ENCODE results near the gene GNAQ. TPM values are rescaled to one million over a fixed set of nuclear protein-coding genes. Genes with fewer than 3 reads are reported as not detected.

The GNAQ gene
- total and polyA plus RNA-seq, 2 experiments from 2014 or later: 21.1 to 43.1 TPM

DNA sequence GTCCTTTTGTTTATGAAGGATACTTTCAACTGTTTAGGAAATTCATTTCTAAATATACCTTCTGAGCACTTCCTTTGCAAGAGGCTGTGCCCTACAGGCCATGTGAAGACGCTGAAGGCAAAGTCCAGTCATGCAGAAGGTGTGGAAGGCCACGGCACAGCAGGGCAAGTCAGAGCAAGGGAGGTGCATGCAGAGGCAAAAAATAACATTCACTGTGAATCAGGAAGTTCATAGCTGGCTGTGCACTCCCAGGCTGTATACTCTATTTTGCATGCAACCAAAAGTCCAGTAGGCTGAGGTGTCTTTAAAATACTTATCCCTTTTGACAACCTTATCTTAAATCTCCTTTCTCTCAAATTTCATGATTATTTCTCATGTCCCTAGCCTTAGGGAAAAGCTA lies 50.3 kb downstream of the GNAQ start:
- no peaks in the 10 kb centered on the region for H3K27me3 ChIP-seq (ENCODE audit: insufficient read depth)
- H3K27me3 Mint-ChIP-seq (ENCODE audit: insufficient read depth, low read depth, poor library complexity): peaks cover 6% of the 10 kb centered on the region
- peak; percentile 14; the same call in 1 of the 3 replicates for ATAC-seq
- H3K27ac Mint-ChIP-seq: peak overlapping the region; percentile 8; the same call in 1 of the 2 replicates
- peaks cover 46% of the 10 kb centered on the region for H3K4me1 Mint-ChIP-seq
- 0 out of 2 replicates have a peak, but pooled peaks cover 3% of the 10 kb centered on the region for H3F3A ChIP-seq (replicated peaks; ENCODE audit: low read depth)
- H3K4me3 Mint-ChIP-seq: no peak overlapping the region
- no peaks in the 10 kb centered on the region for H3K9me3 Mint-ChIP-seq
- DNase-seq (ENCODE audit: low spot score): no peak
- H3K4me1 ChIP-seq (ENCODE audit: insufficient read depth): peaks cover 19% of the 10 kb centered on the region
- H3K4me3 ChIP-seq: no peak overlapping the region
- H3K36me3 ChIP-seq (ENCODE audit: insufficient read depth): no peaks in the 10 kb centered on the region
- H2AFZ ChIP-seq: no peak overlapping the region
- peaks cover 7% of the 10 kb centered on the region for H4K20me1 ChIP-seq (replicated peaks; ENCODE audit: insufficient read depth)
- TF ChIP-seq ZNF114 (CRISPR knock-in tag; IDR thresholded peaks at IDR 0.05) (no peak), ZNF331 (CRISPR knock-in tag; IDR thresholded peaks at IDR 0.05; ENCODE audit: low read depth) (no peak), REST (IDR thresholded peaks at IDR 0.05; ENCODE audit: unreplicated experiment) (no peak), STAT1 (IDR thresholded peaks at IDR 0.05; ENCODE audit: unreplicated experiment) (no peak), EZH2 (IDR thresholded peaks at IDR 0.05; ENCODE audit: low read depth, unreplicated experiment) (no peak), CREB1 (CRISPR knock-in tag; IDR thresholded peaks at IDR 0.05; ENCODE audit: low read depth) (no peak), EZH2phosphoT487 (IDR thresholded peaks at IDR 0.05; ENCODE audit: unreplicated experiment) (no peak), POLR2AphosphoS5 (IDR thresholded peaks at IDR 0.05; ENCODE audit: low read depth) (no peak), NANOG (IDR thresholded peaks at IDR 0.05; ENCODE audit: borderline replicate concordance) (no peak), JUNB (IDR thresholded peaks at IDR 0.05; ENCODE audit: unreplicated experiment) (no peak)
- TF ChIP-seq, protein P1, sequence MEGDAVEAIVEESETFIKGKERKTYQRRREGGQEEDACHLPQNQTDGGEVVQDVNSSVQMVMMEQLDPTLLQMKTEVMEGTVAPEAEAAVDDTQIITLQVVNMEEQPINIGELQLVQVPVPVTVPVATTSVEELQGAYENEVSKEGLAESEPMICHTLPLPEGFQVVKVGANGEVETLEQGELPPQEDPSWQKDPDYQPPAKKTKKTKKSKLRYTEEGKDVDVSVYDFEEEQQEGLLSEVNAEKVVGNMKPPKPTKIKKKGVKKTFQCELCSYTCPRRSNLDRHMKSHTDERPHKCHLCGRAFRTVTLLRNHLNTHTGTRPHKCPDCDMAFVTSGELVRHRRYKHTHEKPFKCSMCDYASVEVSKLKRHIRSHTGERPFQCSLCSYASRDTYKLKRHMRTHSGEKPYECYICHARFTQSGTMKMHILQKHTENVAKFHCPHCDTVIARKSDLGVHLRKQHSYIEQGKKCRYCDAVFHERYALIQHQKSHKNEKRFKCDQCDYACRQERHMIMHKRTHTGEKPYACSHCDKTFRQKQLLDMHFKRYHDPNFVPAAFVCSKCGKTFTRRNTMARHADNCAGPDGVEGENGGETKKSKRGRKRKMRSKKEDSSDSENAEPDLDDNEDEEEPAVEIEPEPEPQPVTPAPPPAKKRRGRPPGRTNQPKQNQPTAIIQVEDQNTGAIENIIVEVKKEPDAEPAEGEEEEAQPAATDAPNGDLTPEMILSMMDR (conservative IDR thresholded peaks at IDR 0.05; ENCODE audit: low read depth in 2 of 2): no peak
- TF ChIP-seq, protein P2, sequence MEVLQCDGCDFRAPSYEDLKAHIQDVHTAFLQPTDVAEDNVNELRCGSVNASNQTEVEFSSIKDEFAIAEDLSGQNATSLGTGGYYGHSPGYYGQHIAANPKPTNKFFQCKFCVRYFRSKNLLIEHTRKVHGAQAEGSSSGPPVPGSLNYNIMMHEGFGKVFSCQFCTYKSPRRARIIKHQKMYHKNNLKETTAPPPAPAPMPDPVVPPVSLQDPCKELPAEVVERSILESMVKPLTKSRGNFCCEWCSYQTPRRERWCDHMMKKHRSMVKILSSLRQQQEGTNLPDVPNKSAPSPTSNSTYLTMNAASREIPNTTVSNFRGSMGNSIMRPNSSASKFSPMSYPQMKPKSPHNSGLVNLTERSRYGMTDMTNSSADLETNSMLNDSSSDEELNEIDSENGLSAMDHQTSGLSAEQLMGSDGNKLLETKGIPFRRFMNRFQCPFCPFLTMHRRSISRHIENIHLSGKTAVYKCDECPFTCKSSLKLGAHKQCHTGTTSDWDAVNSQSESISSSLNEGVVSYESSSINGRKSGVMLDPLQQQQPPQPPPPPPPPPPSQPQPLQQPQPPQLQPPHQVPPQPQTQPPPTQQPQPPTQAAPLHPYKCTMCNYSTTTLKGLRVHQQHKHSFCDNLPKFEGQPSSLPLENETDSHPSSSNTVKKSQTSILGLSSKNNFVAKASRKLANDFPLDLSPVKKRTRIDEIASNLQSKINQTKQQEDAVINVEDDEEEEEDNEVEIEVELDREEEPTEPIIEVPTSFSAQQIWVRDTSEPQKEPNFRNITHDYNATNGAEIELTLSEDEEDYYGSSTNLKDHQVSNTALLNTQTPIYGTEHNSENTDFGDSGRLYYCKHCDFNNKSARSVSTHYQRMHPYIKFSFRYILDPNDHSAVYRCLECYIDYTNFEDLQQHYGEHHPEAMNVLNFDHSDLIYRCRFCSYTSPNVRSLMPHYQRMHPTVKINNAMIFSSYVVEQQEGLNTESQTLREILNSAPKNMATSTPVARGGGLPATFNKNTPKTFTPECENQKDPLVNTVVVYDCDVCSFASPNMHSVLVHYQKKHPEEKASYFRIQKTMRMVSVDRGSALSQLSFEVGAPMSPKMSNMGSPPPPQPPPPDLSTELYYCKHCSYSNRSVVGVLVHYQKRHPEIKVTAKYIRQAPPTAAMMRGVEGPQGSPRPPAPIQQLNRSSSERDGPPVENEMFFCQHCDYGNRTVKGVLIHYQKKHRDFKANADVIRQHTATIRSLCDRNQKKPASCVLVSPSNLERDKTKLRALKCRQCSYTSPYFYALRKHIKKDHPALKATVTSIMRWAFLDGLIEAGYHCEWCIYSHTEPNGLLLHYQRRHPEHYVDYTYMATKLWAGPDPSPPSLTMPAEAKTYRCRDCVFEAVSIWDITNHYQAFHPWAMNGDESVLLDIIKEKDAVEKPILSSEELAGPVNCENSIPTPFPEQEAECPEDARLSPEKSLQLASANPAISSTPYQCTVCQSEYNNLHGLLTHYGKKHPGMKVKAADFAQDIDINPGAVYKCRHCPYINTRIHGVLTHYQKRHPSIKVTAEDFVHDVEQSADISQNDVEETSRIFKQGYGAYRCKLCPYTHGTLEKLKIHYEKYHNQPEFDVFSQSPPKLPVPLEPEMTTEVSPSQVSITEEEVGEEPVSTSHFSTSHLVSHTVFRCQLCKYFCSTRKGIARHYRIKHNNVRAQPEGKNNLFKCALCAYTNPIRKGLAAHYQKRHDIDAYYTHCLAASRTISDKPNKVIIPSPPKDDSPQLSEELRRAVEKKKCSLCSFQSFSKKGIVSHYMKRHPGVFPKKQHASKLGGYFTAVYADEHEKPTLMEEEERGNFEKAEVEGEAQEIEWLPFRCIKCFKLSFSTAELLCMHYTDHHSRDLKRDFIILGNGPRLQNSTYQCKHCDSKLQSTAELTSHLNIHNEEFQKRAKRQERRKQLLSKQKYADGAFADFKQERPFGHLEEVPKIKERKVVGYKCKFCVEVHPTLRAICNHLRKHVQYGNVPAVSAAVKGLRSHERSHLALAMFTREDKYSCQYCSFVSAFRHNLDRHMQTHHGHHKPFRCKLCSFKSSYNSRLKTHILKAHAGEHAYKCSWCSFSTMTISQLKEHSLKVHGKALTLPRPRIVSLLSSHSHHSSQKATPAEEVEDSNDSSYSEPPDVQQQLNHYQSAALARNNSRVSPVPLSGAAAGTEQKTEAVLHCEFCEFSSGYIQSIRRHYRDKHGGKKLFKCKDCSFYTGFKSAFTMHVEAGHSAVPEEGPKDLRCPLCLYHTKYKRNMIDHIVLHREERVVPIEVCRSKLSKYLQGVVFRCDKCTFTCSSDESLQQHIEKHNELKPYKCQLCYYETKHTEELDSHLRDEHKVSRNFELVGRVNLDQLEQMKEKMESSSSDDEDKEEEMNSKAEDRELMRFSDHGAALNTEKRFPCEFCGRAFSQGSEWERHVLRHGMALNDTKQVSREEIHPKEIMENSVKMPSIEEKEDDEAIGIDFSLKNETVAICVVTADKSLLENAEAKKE (CRISPR knock-in tag; IDR thresholded peaks at IDR 0.05): no peak
- TF ChIP-seq, protein P3, sequence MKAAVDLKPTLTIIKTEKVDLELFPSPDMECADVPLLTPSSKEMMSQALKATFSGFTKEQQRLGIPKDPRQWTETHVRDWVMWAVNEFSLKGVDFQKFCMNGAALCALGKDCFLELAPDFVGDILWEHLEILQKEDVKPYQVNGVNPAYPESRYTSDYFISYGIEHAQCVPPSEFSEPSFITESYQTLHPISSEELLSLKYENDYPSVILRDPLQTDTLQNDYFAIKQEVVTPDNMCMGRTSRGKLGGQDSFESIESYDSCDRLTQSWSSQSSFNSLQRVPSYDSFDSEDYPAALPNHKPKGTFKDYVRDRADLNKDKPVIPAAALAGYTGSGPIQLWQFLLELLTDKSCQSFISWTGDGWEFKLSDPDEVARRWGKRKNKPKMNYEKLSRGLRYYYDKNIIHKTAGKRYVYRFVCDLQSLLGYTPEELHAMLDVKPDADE (IDR thresholded peaks at IDR 0.05): no peak
- no peaks in the 10 kb centered on the region for H3K9me2 ChIP-seq (ENCODE audit: insufficient read depth)
- no peak overlapping the region for H3K4me2 ChIP-seq
- H3K79me2 ChIP-seq (replicated peaks; ENCODE audit: insufficient read depth): peaks cover 73% of the 10 kb centered on the region
- no peak overlapping the region for H3K27ac ChIP-seq (ENCODE audit: low read depth)
- H3K36me3 Mint-ChIP-seq (ENCODE audit: low read depth): peaks cover 3% of the 10 kb centered on the region; the same call in 1 of the 3 replicates
